HepG2 (cell line): ENCODE results near the gene POC1B. TPM values are rescaled to one million over a fixed set of nuclear protein-coding genes. Genes with fewer than 3 reads are reported as not detected.

Experiments used
- AHDC1 ChIP-seq: sonication (generic); formaldehyde crosslinking; IDR thresholded peaks from 2 replicates; pipeline ENCODE4 v1.5.1; 2020; ENCODE audit warnings: mild to moderate bottlenecking, missing genetic modification reagents, borderline replicate concordance
- FOXA3 ChIP-seq: IDR thresholded peaks from 2 replicates; pipeline ENCODE4 v1.6.1; 2016; ENCODE audit warnings: missing genetic modification reagents, missing compliant biosample characterization
- FOXC1 ChIP-seq: sonication (generic); formaldehyde crosslinking; IDR thresholded peaks from 2 replicates; pipeline ENCODE4 v1.8.0; 2022; ENCODE audit warnings: mild to moderate bottlenecking, missing genetic modification reagents, borderline replicate concordance
- PBX2 ChIP-seq: IDR thresholded peaks from 2 replicates; pipeline ENCODE4 v1.6.1; 2016; ENCODE audit warnings: control low read depth
- SOX13 ChIP-seq, 3 experiments: fragments of 450-650 bp in 1 of 3; sonication (generic) in 1 of 3; formaldehyde crosslinking in 1 of 3; IDR thresholded peaks in 2 of 3; conservative IDR thresholded peaks in 1 of 3; 2 replicates each; pipeline versions ENCODE4 v1.5.0 to v1.6.1; 2016 to 2020; ENCODE audit warnings: antibody characterized with exemption in 1 of 3, mild to moderate bottlenecking in 1 of 3, missing compliant biosample characterization in 1 of 3, missing genetic modification reagents in 1 of 3, moderate library complexity in 1 of 3
- SOX5 ChIP-seq: IDR thresholded peaks from 2 replicates; pipeline ENCODE4 v1.6.1; 2016; ENCODE audit warnings: borderline replicate concordance
- ZBTB26 ChIP-seq: IDR thresholded peaks from 2 replicates; pipeline ENCODE4 v1.6.1; 2016; ENCODE audit warnings: missing compliant biosample characterization, missing genetic modification reagents, borderline replicate concordance
- ZMYM4 ChIP-seq: sonication (generic); formaldehyde crosslinking; IDR thresholded peaks from 2 replicates; pipeline ENCODE4 v1.8.1; 2023; ENCODE audit warnings: mild to moderate bottlenecking, missing genetic modification reagents
- ZNF160 ChIP-seq: sonication (generic); formaldehyde crosslinking; IDR thresholded peaks from 2 replicates; pipeline ENCODE4 v1.8.0; 2022; ENCODE audit warnings: mild to moderate bottlenecking, inconsistent platforms, missing genetic modification reagents
- ZNF318 ChIP-seq: sonication (generic); formaldehyde crosslinking; IDR thresholded peaks from 2 replicates; pipeline ENCODE4 v1.4.0; 2020; ENCODE audit warnings: mild to moderate bottlenecking, missing genetic modification reagents
- polyA plus RNA-seq, 8 experiments: library from polyadenylated mRNA; depleted of rRNA in 3 of 8; stranded (reverse) in 7 of 8; unstranded in 1 of 8; fragments of >200 nt; fragmentation: Illumina TruSeq in 4 of 8; extraction: Trizol in 4 of 8; gene quantifications; 2 replicates each; pipeline versions ENCODE4 v1.2.1 to v1.2.3, GENCODE V29; 2011 to 2016; ENCODE audit warnings: low read depth in 4 of 8, missing spikeins in 1 of 8, mixed read lengths in 1 of 8; ENCODE audit not compliant: insufficient read depth in 1 of 8
- total RNA-seq, 5 experiments: library from RNA; depleted of rRNA; stranded (reverse); fragments of >200 nt; fragmentation: Illumina TruSeq; extraction: Trizol; gene quantifications; 2 replicates each; pipeline ENCODE4 v1.2.3, GENCODE V29; 2016; ENCODE audit warnings: low read depth in 1 of 5

The POC1B gene
- total and polyA plus RNA-seq, 2 of the 13 experiments (the other 11 are each of a cell fraction or from before 2014, with no cell fraction given) = 9.3 to 11.0 TPM

GRCh38 chr12:89524541-89525304, 1.1 kb downstream of the POC1B start, which contains the start of gene GALNT4 (continued):
- TF ChIP-seq PBX2 (CRISPR knock-in tag) (no peak), ZNF318 (no peak), SOX13 (IDR thresholded peaks at IDR 0.05) (no peak), SOX13 (CRISPR knock-in tag; conservative IDR thresholded peaks at IDR 0.05 in 1 of 2, IDR thresholded peaks at IDR 0.05 in 1 of 2) (peak in 1 of 2 experiments; percentile 18; a peak in 1 of 4 replicates), SOX5 (peak; percentile 20; the same call in 1 of the 2 replicates), ZNF160 (CRISPR knock-in tag) (no peak), ZBTB26 (no peak), ZMYM4 (CRISPR knock-in tag) (no peak), FOXA3 (CRISPR knock-in tag) (no peak; the same call in 1 of the 2 replicates), FOXC1 (no peak), AHDC1 (CRISPR knock-in tag) (no peak)
